GM21825 (cell line): ENCODE data around the gene FADS6.

Experiments used
- ATAC-seq: cut with Tn5 transposase; IDR thresholded peaks from one replicate; pipeline ENCODE4 v1.9.1; 2021; ENCODE audit warnings: mild to moderate bottlenecking, moderate library complexity; ENCODE audit not compliant: unreplicated experiment

FADS6 gene

DNA sequence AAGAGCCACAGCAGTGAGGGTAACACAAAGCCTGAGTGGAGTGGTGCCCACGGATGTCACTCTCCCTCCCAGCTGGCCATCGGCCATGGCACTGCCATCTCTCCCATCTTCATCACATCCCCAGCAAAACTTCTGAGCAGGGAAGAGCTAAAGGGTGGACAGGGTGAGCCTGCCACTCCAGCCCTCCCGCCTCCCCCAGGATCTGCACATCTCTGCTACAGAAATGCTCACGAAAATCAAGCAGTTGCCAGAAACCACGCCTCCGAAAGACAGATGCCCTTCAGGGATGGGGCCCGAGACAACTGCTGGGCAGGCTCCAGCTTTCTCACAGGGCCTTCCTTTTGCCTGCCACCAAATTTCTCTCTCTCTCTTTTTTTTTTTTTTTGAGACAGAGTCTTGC lies 37.3 kb downstream of the FADS6 start:
- ATAC-seq = no peak

DNA sequence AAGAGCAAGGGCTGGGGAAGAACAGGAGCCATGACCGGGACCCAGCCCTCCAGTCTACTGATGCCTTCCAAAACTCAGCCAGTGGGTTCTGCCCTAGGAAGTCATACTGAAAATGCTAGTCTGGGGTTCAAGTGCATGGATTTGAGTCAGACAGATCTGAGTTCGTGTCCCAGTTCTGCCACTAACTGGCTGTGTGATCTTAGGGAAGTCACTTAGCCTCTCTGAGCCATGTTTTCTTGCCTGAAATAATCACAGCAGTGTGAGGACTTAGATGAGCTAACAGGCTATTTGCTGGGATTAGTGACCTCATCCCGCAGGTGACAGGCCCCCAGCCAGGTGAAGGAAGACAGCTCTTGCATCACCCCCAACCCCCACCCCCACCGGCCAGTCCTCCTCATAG lies 38.1 kb downstream of the FADS6 start:
- ATAC-seq = no peak

DNA sequence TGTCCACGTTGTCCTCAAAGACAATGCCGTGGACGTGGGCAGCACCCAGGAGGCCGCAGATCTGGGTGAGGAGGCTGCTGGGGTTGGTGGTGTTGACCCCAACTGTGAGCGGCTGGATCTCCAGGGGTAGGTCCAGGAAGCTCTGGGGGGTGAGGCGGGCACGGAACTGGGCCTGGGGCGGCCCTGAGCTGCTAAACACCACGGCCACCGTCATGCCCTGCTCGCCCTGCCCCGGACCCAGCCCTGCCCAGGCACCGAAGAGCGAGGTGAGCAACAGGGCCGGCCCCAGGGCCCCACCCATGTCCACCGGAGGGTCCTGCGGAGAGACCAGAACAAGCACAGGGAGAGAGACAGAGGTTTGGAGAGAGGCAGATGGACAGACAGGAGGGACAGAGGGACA lies 38.6 kb downstream of the FADS6 start:
- no peak for ATAC-seq

DNA sequence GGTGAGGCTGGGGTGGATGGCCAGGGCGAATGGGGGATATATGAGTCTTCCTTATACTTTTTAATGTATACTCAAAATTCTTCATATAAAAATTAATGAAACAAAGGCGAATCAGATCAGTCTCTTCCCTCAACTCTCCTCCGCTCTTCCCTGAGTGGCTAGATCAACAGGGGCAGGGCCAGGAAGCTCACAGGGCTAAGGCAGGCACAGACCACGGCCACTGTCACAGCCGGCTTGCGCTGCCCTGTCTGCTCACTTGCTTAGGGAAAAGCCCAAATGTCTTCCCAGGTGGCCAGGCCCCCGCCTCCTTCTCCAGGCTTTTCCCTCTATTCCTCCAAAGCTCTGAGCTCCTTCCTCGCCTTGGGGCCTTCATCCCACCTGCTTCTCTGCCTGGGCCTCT lies 39.8 kb downstream of the FADS6 start:
- ATAC-seq = no peak

DNA sequence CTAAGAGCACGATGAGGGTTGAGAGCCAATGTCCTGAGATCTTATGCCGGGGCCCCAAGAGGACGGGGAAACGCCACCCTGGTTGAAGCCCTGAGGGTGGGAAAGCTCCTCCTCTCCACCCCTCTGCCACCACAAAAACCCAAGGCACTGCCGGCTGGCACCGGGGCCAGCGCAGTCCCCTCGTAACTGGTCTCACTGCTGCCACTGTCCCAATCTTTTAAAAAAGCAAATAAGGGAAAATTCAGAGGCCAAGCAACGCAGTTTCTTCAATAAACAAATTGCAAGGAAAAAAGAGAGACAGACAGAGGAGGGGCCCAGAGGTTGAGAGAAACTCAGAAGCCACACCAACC lies 40.4 kb downstream of the FADS6 start:
- no peak for ATAC-seq

DNA sequence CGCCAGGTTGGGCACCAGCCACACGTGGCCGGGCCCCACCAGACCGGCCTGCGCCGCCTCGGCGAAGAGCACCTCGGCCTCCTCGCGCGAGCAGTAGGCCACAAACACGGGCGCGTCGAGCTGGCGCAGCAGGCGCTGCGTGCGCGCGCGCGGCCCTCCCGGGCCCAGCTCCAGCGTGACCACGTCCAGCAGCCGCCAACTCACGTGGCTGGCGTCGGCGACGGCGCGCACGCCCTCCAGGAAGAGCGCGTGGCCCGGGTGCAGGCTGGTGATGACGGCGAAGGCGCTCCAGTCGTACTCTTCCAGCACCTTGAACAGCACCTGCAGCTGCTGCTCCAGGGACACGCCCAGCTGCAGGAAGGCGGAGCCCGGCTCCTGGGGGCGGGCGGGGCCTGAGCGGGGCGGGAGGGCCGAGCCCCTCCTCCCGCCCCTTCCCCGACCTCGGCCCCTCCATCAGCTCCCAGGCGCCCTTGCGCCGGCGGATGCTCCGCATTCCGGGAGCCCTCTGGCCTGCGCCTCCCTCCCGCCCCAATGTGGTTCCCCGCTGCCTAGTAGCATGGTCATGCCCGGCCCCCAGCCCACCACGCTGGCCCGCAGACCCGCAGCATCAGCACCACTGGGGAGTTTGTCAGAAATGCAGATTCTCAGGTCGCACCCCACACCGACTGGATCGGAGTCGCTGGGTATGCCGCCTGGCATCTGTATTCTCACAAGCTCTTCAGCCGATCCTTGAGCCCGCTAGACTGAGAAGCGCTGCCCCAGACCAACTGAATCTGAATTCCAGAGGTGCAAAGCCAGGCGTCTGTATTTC lies 41.0 kb downstream of the FADS6 start:
- no peak for ATAC-seq

DNA sequence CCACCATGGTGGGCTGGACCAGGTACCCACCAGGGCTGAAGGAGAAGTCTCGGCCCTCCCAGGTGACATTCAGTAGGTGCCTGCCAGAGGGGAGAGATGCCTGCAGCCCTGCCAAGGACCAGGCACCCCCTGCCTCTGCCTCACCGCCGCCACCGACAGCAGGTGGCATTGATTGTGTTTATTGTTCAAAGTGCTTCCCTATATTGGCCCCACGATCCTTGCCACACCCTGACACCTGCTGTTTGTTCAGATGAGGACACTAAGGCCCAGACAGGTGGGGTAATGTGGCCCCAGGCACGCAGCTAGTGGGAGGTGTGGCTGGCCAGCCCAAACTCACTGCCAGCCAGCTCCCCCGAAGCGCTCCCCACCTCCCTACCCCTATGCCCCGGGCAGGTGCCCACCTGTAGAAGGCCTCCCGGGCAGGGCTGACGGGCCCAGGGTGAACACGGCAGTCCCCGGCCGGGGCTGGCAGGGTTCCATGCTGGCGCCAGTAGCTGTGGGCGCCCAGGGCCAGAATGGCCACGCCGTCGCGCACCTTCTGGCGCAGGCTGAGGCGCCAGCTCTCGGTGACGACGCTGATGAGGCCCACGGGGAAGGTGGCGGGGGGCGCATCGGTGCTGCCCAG lies 41.7 kb downstream of the FADS6 start:
- ATAC-seq = no peak

DNA sequence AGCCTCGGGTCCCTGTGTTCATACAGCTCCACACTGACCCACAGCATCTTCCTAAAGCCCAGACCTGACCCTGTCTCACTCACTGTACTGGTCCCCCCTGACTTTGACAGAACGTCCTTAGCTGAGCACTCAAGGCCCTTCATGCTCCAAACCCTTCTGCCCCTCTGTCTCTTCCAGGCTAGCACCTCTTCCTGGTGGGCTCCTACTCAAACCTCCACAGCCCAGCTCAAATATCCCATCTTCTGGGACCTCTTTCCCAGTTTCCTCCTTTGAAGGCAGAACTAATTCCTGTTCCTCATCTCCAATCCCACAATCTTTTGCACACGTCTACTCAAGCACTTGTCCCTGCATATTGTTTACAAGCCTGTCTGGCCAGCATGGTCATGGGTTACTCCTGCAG lies 42.5 kb downstream of the FADS6 start:
- no peak for ATAC-seq

DNA sequence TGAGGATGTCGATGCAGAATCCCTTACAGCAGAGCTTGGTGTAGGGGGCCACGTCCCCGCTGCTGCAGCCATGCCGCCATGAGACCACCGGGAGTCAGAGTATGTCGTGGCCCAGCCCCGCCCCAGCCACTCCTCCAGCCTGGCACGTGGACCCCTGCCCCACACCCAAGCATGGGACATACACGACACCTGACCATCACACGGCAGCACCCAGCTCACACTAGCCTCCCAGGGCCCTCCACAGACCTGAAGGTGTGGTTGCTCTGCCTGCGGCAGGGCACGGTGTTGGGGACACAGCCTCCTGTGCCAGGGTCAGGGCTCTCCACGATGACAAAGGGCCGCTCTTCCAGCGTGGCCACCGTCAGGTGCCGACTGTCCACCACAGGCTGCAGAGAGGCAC lies 43.1 kb downstream of the FADS6 start:
- no peak for ATAC-seq

DNA sequence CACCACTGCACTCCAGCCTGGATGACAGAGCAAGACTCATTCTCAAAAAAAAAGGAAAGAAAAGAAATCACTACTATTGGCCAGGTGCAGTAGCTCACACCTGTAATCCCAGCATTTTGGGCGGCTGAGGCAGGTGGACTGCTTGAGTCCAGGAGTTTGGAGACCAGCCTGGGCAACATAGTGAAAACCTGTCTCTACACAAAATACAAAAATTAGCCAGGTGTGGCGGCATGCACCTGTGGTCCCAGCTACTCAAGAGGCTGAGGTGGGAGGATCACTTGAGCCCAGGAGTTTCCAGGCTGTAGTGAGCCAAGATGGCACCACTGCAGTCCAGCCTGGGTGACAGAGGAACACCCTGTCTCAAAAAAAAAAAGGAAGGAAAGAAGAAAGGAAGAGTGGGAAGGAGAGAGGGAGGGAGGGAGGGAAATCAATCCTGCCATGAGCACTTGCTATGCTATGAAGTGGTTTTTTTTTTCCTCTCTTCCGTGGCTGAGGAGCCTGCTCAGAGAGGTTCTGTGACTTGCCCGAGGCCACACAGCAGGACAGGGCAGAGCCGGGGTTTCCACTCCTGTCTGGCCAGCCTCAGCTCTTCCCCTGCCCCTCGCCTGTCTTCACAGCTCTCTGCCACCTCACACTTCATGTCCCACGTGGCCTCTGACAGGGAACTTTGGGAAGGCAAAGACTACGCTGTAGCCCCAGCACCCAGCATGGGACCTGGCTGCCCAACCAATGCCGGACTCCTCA lies 44.6 kb downstream of the FADS6 start:
- no peak for ATAC-seq

DNA sequence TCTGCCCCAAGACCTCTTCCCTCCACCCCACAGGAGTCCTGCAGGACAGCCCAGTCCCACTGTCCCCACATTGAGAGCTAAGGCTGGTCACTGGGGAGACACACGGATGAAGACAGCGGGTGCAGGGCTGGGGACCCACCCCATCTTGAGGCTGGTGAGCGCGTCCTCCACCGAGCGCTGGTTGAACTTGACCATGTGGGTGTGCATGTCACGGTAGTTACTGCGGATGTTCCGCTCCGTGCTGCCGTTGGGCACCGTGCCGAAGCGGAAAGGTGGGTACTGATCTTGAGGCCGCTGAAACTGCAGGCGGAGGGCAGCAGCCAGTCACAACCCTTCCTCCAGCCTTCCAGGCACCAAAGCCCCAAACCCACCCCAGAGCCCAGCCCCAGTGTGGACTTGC lies 46.8 kb downstream of the FADS6 start:
- no peak for ATAC-seq

DNA sequence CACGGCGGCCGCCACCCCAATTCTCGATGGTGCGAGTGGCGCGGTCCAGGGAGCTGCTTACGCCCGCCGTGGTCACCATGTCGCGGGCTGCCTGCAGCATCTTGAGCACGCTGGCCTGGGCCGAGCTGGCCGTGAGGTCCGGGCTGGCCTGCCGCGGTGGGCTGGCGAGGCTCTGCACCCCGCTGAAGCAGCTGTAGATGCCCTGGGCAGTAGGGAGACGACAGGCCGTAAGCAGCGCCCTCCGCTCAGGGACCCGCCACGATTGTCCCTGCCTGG lies 50.1 kb downstream of the FADS6 start:
- no peak for ATAC-seq

DNA sequence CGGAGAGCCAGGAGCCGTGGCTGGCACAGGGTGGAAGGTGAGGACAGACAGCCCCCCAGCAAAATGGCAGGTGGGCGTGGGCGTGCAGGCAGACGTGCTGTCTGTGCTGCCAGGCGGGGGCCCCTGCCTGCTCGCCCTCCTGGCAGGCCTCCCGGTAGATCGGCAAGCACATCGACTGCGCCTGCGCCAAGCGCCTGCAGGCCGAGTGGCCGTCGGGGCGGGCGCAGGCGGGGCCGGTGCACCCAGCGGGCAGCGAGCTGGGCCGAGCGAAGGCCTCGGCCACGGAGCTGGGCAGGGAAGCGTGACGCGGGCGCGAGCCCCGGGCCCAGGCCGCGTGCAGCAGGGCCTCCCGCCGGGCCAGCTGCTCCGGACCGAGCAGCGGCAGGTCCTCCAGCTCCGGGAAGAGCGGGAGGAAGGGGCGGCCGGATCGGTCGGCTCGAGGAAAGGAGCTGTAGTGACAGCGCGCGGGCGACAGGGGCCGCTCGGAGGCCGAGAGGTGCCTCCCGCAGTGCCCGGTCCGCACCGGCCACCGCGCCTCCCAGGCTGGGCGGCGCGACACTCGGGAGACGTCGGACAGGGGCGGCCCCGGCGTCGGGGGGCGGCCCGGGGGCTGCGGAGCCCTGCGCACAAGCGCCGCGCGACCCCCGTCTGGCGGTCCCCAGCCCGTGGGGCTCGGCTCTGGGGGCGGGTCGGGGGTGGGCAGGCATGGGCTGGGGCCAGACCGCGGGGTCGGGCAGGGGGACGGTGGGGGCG lies 50.7 kb downstream of the FADS6 start:
- no peak for ATAC-seq

DNA sequence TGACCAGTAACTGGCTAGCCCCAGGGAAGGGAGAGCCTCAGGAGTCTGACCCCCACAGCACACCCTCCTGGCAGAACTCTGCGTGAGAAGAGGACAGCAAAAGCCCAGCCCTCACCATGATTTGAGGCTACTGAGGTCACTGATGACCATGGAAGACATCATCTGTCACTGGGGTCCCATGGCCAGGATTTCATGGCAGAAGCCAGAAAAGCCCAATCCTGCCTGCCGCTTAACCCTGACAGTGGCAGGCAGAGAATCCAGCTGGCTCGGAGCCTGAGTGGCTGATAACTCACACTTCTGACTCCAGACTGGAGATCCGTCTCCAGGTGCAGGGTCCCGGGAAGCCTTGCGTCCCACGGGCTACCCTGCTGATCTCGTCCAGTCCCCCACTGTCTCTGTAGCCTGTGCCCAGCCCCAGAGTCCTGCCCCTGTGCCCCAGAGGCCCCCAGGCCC lies 51.3 kb downstream of the FADS6 start:
- no peak for ATAC-seq

DNA sequence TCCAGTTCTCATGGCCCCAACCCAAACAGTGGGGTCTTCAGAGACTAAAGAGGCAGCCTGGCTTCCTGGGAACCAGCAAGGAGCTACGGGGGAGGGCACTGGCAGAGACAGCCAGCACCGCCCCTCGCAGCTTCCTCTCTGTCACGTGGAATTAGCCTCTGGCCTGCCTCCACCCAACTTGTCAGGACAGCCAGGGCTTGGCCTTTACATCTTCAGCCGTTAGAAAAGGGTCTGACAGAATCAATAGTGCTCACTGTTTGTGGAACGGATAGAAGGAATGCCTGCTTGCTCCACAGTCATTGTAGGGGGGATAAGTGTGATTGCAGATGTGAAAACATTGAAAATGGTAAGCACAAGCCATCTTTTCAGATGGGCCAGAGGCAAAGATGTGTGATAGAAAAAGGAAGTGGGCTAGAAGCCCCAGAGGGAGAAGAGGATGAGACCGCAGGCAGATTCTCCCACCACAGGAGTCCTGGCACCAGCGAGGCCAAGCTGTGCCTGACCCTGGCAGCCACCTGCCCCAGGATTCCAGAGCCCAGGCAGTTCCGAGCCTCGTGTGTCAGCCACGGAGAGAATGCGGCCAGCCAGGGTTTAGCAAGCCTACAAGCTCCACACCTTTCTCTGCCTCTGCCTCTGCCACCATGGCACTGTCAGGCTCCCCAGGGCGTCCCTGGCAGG lies 52.3 kb downstream of the FADS6 start:
- no peak for ATAC-seq

DNA sequence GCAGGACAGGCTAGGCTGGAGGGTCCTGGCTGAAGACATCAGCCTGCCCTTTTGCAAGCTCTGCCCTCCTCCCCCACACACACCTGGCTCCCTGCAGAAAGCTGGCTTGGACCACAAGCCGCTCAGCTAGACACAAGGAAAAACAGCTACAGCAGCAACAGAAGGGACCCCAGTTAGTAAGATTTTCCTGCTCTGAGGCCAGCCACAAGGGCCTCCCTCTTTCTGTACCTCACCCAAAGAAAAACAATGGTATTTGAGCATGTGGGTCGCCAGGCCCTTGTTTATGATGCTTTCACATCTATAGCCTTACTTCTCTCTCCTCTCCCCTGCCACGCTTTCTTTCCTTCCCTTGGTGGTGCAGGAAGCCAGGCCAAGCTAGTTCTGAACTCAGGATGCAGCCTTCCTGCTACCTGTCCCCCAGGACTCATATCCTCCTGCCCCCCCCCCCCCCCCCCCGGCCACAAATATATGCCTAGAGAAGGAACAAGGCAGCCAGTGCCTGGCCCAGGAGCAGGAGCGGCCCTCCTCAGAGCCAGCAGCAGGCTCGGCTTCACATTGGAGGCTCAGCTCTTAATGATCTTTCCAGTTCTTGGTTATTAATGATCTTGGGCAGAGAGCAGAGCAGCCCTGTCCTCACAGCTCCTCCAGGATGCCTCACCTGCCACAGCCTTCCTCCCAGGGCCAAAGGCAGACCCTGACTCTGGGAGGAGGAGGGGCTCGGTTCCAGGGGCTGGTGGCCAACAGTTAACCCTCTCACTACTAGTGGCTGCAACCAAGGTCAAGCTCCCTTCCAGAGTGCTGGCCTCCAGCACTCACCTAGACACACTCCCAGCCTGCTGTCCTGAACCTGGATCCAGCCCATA lies 53.2 kb downstream of the FADS6 start:
- no peak for ATAC-seq

DNA sequence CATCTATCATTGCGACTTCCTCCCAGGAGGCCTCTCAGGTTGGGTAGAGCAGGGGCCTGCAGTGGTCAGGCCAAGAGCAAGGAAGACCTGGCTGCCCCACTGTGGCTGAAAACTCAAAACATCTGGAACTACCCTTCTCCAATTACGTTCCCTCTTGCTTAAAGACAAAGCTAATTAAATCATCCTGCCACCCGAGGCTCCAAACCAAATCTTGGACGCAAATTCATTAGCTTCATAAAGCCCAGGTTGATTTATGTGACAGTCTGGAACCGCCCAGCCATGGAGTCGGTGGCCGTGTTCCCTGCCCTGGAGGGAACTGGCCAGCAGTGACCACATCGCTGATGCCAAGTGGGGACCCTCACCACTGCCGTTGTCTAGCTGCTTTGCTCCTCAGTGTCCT lies 55.2 kb downstream of the FADS6 start:
- ATAC-seq = no peak

DNA sequence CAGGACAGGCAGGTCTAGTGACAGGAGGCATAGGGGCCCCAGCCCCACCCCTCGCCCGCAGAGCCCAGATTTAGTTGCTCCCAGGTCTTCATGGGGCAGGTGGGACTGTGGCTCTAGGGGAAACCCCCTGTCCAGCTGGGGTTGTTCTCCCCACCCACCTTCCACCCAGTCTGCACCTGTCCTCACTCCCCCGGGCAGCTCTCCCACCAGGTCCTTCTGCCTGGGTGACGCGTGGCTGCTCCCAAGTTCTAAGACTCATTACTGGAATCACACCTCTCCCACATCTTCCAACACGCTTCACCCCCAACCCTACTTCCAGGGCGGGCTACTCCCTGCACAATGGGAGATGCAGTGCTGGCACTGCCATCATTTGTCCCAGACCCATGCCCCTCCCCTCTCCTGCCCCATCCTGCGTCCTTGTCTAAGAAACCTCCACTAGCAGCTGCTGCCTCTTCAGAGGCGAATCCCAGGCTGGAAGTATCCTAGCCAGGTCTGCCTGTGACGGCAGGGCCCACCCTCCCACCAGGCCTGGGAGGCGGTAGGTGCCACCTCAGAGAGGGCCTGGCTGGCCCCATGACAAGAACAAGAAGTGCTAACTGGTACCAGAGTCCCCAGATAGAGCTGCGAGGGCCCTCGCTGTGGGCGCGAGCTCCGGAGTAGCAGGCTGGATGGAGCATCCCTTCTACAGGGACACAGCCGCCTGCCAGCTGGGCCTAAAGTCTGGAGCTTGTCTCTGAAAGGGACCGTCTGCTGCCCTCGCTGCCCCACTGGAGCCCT lies 56.6 kb downstream of the FADS6 start:
- no peak for ATAC-seq

DNA sequence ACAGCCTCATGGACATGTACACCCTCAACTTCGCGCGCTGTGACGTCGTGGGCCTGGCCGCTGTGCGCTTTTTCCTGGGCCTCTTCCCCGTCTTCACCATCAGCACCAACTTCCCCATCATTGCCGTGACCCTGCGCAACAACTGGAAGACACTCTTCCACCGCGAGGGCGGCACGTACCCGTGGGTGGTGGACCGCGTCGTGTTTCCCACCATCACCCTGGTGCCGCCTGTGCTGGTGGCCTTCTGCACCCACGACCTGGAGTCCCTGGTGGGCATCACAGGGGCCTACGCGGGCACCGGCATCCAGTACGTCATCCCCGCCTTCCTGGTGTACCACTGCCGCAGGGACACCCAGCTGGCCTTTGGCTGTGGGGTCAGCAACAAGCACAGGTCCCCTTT lies 57.2 kb downstream of the FADS6 start:
- no peak for ATAC-seq
